Measurements from ENCODE around the gene NUP93. TPM values are rescaled to one million over a fixed set of nuclear protein-coding genes. Genes with fewer than 3 reads are reported as not detected.

Gene NUP93
- total and polyA plus RNA-seq, 11 donors: 21.8 to 49.0 (median 27.8) TPM

DNA sequence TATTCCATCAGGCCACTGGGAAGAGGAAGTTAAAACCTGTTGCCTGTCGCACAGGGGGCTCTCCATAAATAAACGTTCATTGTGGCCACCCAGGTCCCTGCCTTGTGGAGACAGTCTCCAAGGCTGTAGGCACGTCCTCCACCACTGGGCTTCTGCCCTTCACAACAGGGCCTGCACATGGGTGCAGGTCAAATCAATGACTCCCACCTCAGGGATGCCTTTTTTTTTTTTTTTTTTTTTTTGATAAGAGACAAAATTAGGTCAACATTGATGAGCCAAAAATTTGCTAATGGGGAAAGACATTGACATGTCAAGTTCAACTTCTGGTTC is 122.4 kb downstream of the NUP93 start:
- DNase-seq (no peak), ATAC-seq (no peak)
- no peaks in the 10 kb centered on the region for H3K27me3 ChIP-seq
- intact Hi-C loops (cut with DNase I): no loop called here
- H3K4me1 ChIP-seq: peaks cover 0 to 25% (median 13%) of the 10 kb centered on the region in 12 donors
- no peaks in the 10 kb centered on the region for H3K9me3 ChIP-seq
- 68 to 79% (median 74%) methylated on average over 3 of the region's 3 CpGs for WGBS, 4 donors
- H3K36me3 ChIP-seq: no peaks in the 10 kb centered on the region
- TF ChIP-seq, protein P1, sequence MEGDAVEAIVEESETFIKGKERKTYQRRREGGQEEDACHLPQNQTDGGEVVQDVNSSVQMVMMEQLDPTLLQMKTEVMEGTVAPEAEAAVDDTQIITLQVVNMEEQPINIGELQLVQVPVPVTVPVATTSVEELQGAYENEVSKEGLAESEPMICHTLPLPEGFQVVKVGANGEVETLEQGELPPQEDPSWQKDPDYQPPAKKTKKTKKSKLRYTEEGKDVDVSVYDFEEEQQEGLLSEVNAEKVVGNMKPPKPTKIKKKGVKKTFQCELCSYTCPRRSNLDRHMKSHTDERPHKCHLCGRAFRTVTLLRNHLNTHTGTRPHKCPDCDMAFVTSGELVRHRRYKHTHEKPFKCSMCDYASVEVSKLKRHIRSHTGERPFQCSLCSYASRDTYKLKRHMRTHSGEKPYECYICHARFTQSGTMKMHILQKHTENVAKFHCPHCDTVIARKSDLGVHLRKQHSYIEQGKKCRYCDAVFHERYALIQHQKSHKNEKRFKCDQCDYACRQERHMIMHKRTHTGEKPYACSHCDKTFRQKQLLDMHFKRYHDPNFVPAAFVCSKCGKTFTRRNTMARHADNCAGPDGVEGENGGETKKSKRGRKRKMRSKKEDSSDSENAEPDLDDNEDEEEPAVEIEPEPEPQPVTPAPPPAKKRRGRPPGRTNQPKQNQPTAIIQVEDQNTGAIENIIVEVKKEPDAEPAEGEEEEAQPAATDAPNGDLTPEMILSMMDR (IDR thresholded peaks at IDR 0.05): no peak
- no peak for TF ChIP-seq POLR2A (IDR thresholded peaks at IDR 0.05)
- H3K4me3 ChIP-seq: no peak overlapping the region
- no peak overlapping the region for H3K27ac ChIP-seq

DNA sequence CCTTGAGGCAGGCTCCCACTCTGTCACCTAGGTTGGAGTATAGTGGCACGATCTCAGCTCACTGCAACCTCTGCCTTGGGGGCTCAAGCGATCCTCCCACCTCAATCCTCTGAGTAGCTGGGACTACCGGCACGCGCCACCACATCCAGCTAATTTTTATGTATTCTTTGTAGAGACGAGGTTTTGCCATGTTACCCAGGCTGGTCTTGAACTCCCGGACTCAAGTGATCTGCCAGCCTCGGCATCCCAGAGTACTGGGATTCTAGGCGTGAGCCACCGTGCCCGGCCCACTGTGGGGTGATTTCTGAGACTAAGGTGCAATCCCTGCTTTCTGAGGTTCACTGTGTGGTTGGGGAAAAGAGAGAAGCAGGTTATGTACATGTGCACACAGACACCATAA is 123.0 kb downstream of the NUP93 start:
- 95 to 97% (median 96%) methylated on average over 11 of the region's 11 CpGs for WGBS, 4 donors
- ATAC-seq: no peak
- H3K27ac ChIP-seq: no peak overlapping the region
- no peaks in the 10 kb centered on the region for H3K27me3 ChIP-seq
- H3K9me3 ChIP-seq: no peaks in the 10 kb centered on the region
- DNase-seq: peak in 1 of 5 donors; percentile 7
- peaks cover 0 to 19% (median 9%) of the 10 kb centered on the region in 12 donors for H3K4me1 ChIP-seq
- no peak overlapping the region for H3K4me3 ChIP-seq
- no peaks in the 10 kb centered on the region for H3K36me3 ChIP-seq
- TF ChIP-seq POLR2A (IDR thresholded peaks at IDR 0.05): no peak
- TF ChIP-seq, protein P1 (IDR thresholded peaks at IDR 0.05): no peak
- intact Hi-C loops (cut with DNase I): no loop called here

DNA sequence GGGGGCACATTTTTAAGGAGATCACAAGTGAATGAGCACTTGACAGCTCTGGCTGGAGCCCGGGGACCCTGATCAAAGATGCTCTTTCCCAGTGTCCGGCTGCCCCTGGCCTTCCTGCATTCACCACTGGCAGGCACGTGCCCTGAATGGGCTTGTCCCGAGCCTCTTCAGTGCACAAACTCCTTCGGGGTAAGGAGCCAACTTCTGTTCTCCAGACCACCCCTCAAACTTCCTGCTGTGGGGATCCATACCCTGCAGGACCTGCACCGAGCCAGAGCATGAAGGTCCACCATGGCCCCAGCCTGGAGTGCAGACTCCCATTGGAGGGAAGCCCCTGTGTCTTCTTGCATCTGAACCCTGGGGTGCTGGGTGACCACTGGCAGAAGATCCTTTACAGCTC is 125.3 kb downstream of the NUP93 start:
- Histone ChIP-seq H3K4me3 (no peak overlapping the region), H3K36me3 (no peaks in the 10 kb centered on the region), H3K4me1 (peaks cover 0 to 6% (median 0%) of the 10 kb centered on the region in 12 donors), H3K27me3 (no peaks in the 10 kb centered on the region), H3K9me3 (no peaks in the 10 kb centered on the region), H3K27ac (no peak overlapping the region)
- TF ChIP-seq, protein P1 (IDR thresholded peaks at IDR 0.05): no peak
- no peak for TF ChIP-seq POLR2A (IDR thresholded peaks at IDR 0.05)
- 91 to 94% (median 92%) methylated on average over 5 to 6 of the region's 6 CpGs for WGBS, 4 donors
- ATAC-seq (no peak), DNase-seq (peak in 1 of 5 donors; percentile 52)
- intact Hi-C loops (cut with DNase I): loop anchor here in 1 of 10 donors (5.0 kb wide), 1 partner anchor 312 kb away; no protein-coding TSS in a partner anchor

DNA sequence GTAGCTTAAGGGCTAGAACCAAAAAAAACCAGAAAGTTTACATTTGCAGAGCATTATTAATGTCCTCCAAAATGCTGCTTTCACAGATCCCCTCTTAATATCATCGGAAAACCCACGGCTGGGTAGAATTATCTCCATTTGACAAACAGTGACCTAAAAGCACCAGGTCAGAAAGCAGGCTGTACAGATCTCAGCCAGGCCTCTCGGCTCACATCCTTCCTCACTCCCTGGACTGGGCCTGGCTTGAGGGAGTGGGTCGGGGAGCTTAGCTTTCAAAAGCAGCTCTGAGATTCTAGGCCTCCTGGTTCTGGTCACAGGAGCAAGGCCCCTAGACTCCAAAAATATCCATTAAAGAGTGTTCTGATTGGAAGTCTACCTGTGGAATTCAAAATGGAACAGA is 126.0 kb downstream of the NUP93 start:
- DNase-seq (peak in 1 of 5 donors; percentile 5), ATAC-seq (no peak)
- intact Hi-C loops (cut with DNase I): loop anchor here in 1 of 10 donors (5.0 kb wide), 1 partner anchor 311 kb away; no protein-coding TSS in a partner anchor
- WGBS, 4 donors: 62 to 70% (median 66%) methylated on average over 4 of the region's 4 CpGs
- Histone ChIP-seq H3K4me1 (peaks cover 0 to 11% (median 0%) of the 10 kb centered on the region in 12 donors), H3K27ac (no peak overlapping the region), H3K9me3 (no peaks in the 10 kb centered on the region), H3K27me3 (no peaks in the 10 kb centered on the region), H3K4me3 (no peak overlapping the region), H3K36me3 (no peaks in the 10 kb centered on the region)
- TF ChIP-seq, protein P1 (IDR thresholded peaks at IDR 0.05): no peak
- TF ChIP-seq POLR2A (IDR thresholded peaks at IDR 0.05): no peak
